Left lung (tissue), 10 donors: Measurements from ENCODE around the gene CADM4. TPM values are rescaled to one million over a fixed set of nuclear protein-coding genes. Genes with fewer than 3 reads are reported as not detected.

Source experiments
- ATAC-seq: fragments of 200-7000 bp; cut with Tn5 transposase; one replicate; pipeline ENCODE4 v1.9.1; 2020; ENCODE audit warnings: moderate library complexity
- DNase-seq, 4 donors: peaks; one replicate each; pipeline ENCODE4 v3.0.0-alpha.2; 2013 to 2020
- H3K27ac ChIP-seq, 2 donors: fragments of 200-600 bp; sonication (generic) in 1 of 2; one replicate each; pipeline versions ENCODE4 v1.5.0 to v1.8.0; 2020 to 2021
- H3K27me3 ChIP-seq, 2 donors: fragments of 200-600 bp; sonication (generic) in 1 of 2; one replicate each; pipeline versions ENCODE4 v1.5.0 to v1.8.0; 2020 to 2021
- H3K36me3 ChIP-seq, 2 donors: fragments of 200-600 bp; sonication (generic) in 1 of 2; one replicate each; pipeline versions ENCODE4 v1.5.0 to v1.8.0; 2020 to 2021
- H3K4me1 ChIP-seq, 2 donors: fragments of 200-600 bp; one replicate each; pipeline ENCODE4 v1.8.0; 2021
- H3K4me3 ChIP-seq, 2 donors: fragments of 200-600 bp; sonication (generic) in 1 of 2; one replicate each; pipeline versions ENCODE4 v1.5.0 to v1.8.0; 2020 to 2021; ENCODE audit warnings: mild to moderate bottlenecking in 1 of 2
- H3K9me3 ChIP-seq, 2 donors: fragments of 200-600 bp; sonication (generic) in 1 of 2; one replicate each; pipeline versions ENCODE4 v1.5.0 to v1.8.0; 2020 to 2021
- CTCF ChIP-seq, 2 donors: fragments of 200-600 bp; sonication (generic) in 1 of 2; IDR thresholded peaks; one replicate each; pipeline versions ENCODE4 v1.5.0 to v1.8.0; 2021; ENCODE audit warnings: antibody characterized with exemption in 2 of 2
- intact Hi-C, 2 donors: fragments of 100-400 bp; cut with DNase I; formaldehyde crosslinking; loops; one replicate each; pipeline versions ENCODE4 v1.11.2 to v1.14.2; 2022
- polyA plus RNA-seq, 6 donors: library from polyadenylated mRNA; unstranded; fragments of 120-200 nt; gene quantifications; one replicate each; pipeline ENCODE4 v1.2.1, GENCODE V29; 2013; ENCODE audit not compliant: insufficient read length in 6 of 6
- total RNA-seq, 2 donors: library from RNA; stranded (reverse); fragmentation: NEBNext Ultra II Directional; extraction: Animal tissue kit (Norgen Biotek cat#: 25700); gene quantifications; one replicate each; pipeline ENCODE4 v1.2.1, GENCODE V29; 2021
- donor health status: DM: no; HTN: yes; CAD: no.
- donor health status: DM: no; HTN: no; CAD: no.

The CADM4 gene
- total and polyA plus RNA-seq, 8 donors = 4.7 to 24.0 (median 19.6) TPM

GRCh38 chr19:43628646-43629326 is 10.9 kb downstream of the CADM4 start:
- Histone ChIP-seq H3K9me3 (no peaks in the 10 kb centered on the region), H3K27ac (no peak overlapping the region), H3K36me3 (no peaks in the 10 kb centered on the region), H3K4me1 (no peaks in the 10 kb centered on the region), H3K4me3 (no peak overlapping the region), H3K27me3 (peaks cover 0 to 25% of the 10 kb centered on the region in 2 donors)
- TF ChIP-seq CTCF (IDR thresholded peaks at IDR 0.05) = no peak
- DNase-seq (no peak), ATAC-seq (no peak)
- intact Hi-C loops = no loop called here

GRCh38 chr19:43626838-43627237 is 12.8 kb downstream of the CADM4 start:
- no peak for ATAC-seq

GRCh38 chr19:43625918-43626579 is 13.6 kb downstream of the CADM4 start:
- intact Hi-C loops = no loop called here
- peaks cover 0 to 23% of the 10 kb centered on the region in 2 donors for H3K27me3 ChIP-seq
- TF ChIP-seq CTCF (IDR thresholded peaks at IDR 0.05) = no peak
- no peak overlapping the region for H3K27ac ChIP-seq
- no peaks in the 10 kb centered on the region for H3K9me3 ChIP-seq
- no peak overlapping the region for H3K4me3 ChIP-seq
- no peaks in the 10 kb centered on the region for H3K36me3 ChIP-seq
- H3K4me1 ChIP-seq = no peaks in the 10 kb centered on the region
- DNase-seq (no peak), ATAC-seq (no peak)

More at GRCh38 chr19:43626838-43627237, 12.8 kb downstream of the CADM4 start:
- peaks cover 0 to 23% of the 10 kb centered on the region in 2 donors for H3K27me3 ChIP-seq
- H3K27ac ChIP-seq = no peak overlapping the region
- H3K4me3 ChIP-seq = no peak overlapping the region
- no peaks in the 10 kb centered on the region for H3K9me3 ChIP-seq
- no peaks in the 10 kb centered on the region for H3K36me3 ChIP-seq
- no peak for TF ChIP-seq CTCF (IDR thresholded peaks at IDR 0.05)
- no peaks in the 10 kb centered on the region for H3K4me1 ChIP-seq
- DNase-seq = no peak
- intact Hi-C loops = no loop called here

GRCh38 chr19:43624933-43625332 is 14.7 kb downstream of the CADM4 start:
- Histone ChIP-seq H3K4me3 (no peak overlapping the region), H3K4me1 (peaks cover 0 to 6% of the 10 kb centered on the region in 2 donors), H3K9me3 (no peaks in the 10 kb centered on the region), H3K27ac (no peak overlapping the region), H3K36me3 (no peaks in the 10 kb centered on the region), H3K27me3 (peaks cover 0 to 23% of the 10 kb centered on the region in 2 donors)
- no peak for TF ChIP-seq CTCF (IDR thresholded peaks at IDR 0.05)
- DNase-seq (peak in 2 of 4 donors; percentile 57 to 83), ATAC-seq (peak; percentile 35)
- intact Hi-C loops = no loop called here

GRCh38 chr19:43623889-43624670 is 15.6 kb downstream of the CADM4 start:
- Histone ChIP-seq H3K4me3 (no peak overlapping the region), H3K27ac (no peak overlapping the region), H3K36me3 (no peaks in the 10 kb centered on the region), H3K27me3 (peaks cover 0 to 23% of the 10 kb centered on the region in 2 donors), H3K4me1 (peaks cover 0 to 7% of the 10 kb centered on the region in 2 donors), H3K9me3 (no peaks in the 10 kb centered on the region)
- intact Hi-C loops = no loop called here
- DNase-seq (no peak), ATAC-seq (no peak)
- no peak for TF ChIP-seq CTCF (IDR thresholded peaks at IDR 0.05)
